Activated CD8-positive, alpha-beta memory T cell treated with anti-CD3 and anti-CD28 coated beads for 24 hours (primary cell): ENCODE measurements around the gene CARS2.
A peak's percentile ranks its signal among the peaks of the same experiment; 100 is the strongest.
"Not testable (repeated sequence)": the region's sequence is repeated elsewhere in the genome, so short reads cannot be mapped to it uniquely, and the experiment has no call there.

Source experiments
- DNase-seq: peaks from one replicate; pipeline ENCODE4 v3.0.0-alpha.2; 2020

The CARS2 gene

GRCh38 chr13:110705826-110706569, at the start of gene CARS2:
Gene CARS2 (minus strand): TSS chr13:110706116. CDS start chr13:110706093, 23 bp downstream.
- DNase-seq, result peak; percentile 96

GRCh38 chr13:110748271-110748670, 42.4 kb upstream of the CARS2 start:
- DNase-seq, result no peak

- DNase-seq, result no peak
Measured at GRCh38 chr13:110746438-110746837, 40.5 kb upstream of the CARS2 start.

GRCh38 chr13:110743687-110744086, 37.8 kb upstream of the CARS2 start:
- no peak for DNase-seq

GRCh38 chr13:110737555-110737954, 31.6 kb upstream of the CARS2 start:
- no peak for DNase-seq

- DNase-seq, result no peak
Measured at GRCh38 chr13:110734561-110734960, 28.6 kb upstream of the CARS2 start.

GRCh38 chr13:110731072-110731471, 25.2 kb upstream of the CARS2 start:
- DNase-seq, result no peak

GRCh38 chr13:110726726-110727125, 20.8 kb upstream of the CARS2 start:
- peak; percentile 80 for DNase-seq

GRCh38 chr13:110726153-110726552, 20.2 kb upstream of the CARS2 start:
- not testable (repeated sequence) for DNase-seq

- no peak for DNase-seq
Measured at GRCh38 chr13:110723598-110723997, 17.7 kb upstream of the CARS2 start.

- DNase-seq, result no peak
Measured at GRCh38 chr13:110722971-110723370, 17.1 kb upstream of the CARS2 start.

GRCh38 chr13:110719036-110719710, 13.3 kb upstream of the CARS2 start:
- DNase-seq, result no peak

GRCh38 chr13:110716247-110716515, 10.3 kb upstream of the CARS2 start:
- no peak for DNase-seq

- peak; percentile 95 for DNase-seq
Measured at GRCh38 chr13:110715395-110716246, 9.7 kb upstream of the CARS2 start.

- DNase-seq, result no peak
Measured at GRCh38 chr13:110714797-110715394, 9.0 kb upstream of the CARS2 start.

GRCh38 chr13:110713981-110714796, 8.3 kb upstream of the CARS2 start:
- peak; percentile 86 for DNase-seq

GRCh38 chr13:110713642-110713952, 7.7 kb upstream of the CARS2 start, which contains the start of gene ING1:
Gene ING1 (plus strand): TSS chr13:110713700. CDS start chr13:110714150, 450 bp downstream.
- no peak for DNase-seq

GRCh38 chr13:110712849-110713641, 7.1 kb upstream of the CARS2 start:
- DNase-seq, result peak; percentile 99

- DNase-seq, result peak; percentile 97
Measured at GRCh38 chr13:110712081-110712848, 6.3 kb upstream of the CARS2 start.

GRCh38 chr13:110706570-110707372, 855 bp upstream of the CARS2 start:
- peak; percentile 45 for DNase-seq
